GM19025 (cell line): Measurements from ENCODE around the gene USP17L21.
"Not testable (repeated sequence)": the region's sequence is repeated elsewhere in the genome, so short reads cannot be mapped to it uniquely, and the experiment has no call there.

Source experiments
- ATAC-seq: cut with Tn5 transposase; IDR thresholded peaks from one replicate; pipeline ENCODE4 v1.9.1; 2021; ENCODE audit warnings: mild to moderate bottlenecking, low read depth, moderate library complexity; ENCODE audit not compliant: unreplicated experiment

Gene USP17L21, protein sequence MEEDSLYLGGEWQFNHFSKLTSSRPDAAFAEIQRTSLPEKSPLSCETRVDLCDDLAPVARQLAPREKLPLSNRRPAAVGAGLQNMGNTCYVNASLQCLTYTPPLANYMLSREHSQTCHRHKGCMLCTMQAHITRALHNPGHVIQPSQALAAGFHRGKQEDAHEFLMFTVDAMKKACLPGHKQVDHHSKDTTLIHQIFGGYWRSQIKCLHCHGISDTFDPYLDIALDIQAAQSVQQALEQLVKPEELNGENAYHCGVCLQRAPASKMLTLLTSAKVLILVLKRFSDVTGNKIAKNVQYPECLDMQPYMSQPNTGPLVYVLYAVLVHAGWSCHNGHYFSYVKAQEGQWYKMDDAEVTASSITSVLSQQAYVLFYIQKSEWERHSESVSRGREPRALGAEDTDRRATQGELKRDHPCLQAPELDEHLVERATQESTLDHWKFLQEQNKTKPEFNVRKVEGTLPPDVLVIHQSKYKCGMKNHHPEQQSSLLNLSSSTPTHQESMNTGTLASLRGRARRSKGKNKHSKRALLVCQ

DNA sequence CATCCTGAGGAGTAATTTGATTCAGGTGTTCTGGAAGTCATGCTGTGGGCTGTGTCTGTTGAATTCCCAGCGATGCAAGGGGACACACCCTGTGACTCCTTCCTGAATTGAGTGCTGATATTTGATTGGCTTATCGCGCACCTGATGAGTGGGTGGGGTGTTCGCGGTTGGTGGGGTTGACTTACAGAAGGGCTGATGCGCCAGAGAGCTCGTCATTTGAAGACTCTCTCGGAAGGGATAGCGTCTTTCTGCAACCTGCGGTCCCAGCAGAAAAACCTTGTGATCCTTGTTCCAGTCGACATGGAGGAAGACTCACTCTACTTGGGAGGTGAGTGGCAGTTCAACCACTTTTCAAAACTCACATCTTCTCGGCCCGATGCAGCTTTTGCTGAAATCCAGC is at the start of gene USP17L21:
Gene USP17L21, plus strand, starts transcription at position 301 of the 400 bp plus-strand sequence. Its CDS starts 0 bp downstream, at position 301.
- ATAC-seq, result not testable (repeated sequence)

DNA sequence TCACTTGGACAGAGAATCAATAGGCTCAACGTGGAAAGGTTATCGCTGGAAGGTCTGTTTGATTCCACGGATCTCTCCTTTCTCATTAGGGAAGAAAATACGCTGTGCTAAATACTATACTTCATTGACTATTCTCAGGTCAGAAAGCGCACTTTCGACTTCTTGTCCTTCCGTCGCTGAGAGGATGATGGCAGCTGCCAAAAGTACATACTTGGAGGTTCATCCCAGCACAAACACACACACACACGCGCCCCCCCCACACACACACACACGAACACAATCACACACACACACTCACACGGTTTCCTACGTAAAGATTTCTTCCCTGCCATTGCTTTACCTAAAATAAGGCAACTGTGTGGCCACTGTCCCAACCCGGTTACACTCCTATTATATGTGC is 48.0 kb upstream of the USP17L21 start:
- ATAC-seq, result not testable (repeated sequence)

DNA sequence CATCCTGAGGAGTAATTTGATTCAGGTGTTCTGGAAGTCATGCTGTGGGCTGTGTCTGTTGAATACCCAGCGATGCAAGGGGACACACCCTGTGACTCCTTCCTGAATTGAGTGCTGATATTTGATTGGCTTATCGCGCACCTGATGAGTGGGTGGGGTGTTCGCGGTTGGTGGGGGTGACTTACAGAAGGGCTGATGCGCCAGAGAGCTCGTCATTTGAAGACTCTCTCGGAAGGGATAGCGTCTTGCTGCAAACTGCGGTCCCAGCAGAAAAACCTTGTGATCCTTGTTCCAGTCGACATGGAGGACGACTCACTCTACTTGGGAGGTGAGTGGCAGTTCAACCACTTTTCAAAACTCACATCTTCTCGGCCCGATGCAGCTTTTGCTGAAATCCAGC is 47.6 kb upstream of the USP17L21 start, which contains the start of gene USP17L11:
Gene USP17L11, plus strand, starts transcription at position 301 of the 400 bp plus-strand sequence. Its CDS starts 0 bp downstream, at position 301.
- not testable (repeated sequence) for ATAC-seq

DNA sequence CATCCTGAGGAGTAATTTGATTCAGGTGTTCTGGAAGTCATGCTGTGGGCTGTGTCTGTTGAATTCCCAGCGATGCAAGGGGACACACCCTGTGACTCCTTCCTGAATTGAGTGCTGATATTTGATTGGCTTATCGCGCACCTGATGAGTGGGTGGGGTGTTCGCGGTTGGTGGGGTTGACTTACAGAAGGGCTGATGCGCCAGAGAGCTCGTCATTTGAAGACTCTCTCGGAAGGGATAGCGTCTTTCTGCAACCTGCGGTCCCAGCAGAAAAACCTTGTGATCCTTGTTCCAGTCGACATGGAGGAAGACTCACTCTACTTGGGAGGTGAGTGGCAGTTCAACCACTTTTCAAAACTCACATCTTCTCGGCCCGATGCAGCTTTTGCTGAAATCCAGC is 42.8 kb upstream of the USP17L21 start, which contains the start of gene USP17L12:
Gene USP17L12, plus strand, starts transcription at position 301 of the 400 bp plus-strand sequence. Its CDS starts 0 bp downstream, at position 301.
- not testable (repeated sequence) for ATAC-seq

DNA sequence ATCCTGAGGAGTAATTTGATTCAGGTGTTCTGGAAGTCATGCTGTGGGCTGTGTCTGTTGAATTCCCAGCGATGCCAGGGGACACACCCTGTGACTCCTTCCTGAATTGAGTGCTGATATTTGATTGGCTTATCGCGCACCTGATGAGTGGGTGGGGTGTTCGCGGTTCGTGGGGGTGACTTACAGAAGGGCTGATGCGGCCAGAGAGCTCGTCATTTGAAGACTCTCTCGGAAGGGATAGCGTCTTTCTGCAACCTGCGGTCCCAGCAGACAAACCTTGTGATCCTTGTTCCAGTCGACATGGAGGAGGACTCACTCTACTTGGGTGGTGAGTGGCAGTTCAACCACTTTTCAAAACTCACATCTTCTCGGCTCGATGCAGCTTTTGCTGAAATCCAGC is 38.1 kb upstream of the USP17L21 start, which contains the start of gene USP17L13:
Gene USP17L13, plus strand, starts transcription at position 301 of the 400 bp plus-strand sequence. Its CDS starts 0 bp downstream, at position 301.
- ATAC-seq, result not testable (repeated sequence)

DNA sequence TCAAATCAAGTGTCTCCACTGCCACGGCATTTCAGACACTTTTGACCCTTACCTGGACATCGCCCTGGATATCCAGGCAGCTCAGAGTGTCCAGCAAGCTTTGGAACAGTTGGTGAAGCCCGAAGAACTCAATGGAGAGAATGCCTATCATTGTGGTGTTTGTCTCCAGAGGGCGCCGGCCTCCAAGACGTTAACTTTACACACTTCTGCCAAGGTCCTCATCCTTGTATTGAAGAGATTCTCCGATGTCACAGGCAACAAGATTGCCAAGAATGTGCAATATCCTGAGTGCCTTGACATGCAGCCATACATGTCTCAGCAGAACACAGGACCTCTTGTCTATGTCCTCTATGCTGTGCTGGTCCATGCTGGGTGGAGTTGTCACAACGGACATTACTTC is 32.4 kb upstream of the USP17L21 start:
- not testable (repeated sequence) for ATAC-seq

DNA sequence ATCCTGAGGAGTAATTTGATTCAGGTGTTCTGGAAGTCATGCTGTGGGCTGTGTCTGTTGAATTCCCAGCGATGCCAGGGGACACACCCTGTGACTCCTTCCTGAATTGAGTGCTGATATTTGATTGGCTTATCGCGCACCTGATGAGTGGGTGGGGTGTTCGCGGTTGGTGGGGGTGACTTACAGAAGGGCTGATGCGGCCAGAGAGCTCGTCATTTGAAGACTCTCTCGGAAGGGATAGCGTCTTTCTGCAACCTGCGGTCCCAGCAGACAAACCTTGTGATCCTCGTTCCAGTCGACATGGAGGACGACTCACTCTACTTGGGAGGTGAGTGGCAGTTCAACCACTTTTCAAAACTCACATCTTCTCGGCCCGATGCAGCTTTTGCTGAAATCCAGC is 28.6 kb upstream of the USP17L21 start, which contains the start of gene USP17L15:
Gene USP17L15, plus strand, starts transcription at position 301 of the 400 bp plus-strand sequence. Its CDS starts 0 bp downstream, at position 301.
- ATAC-seq, result not testable (repeated sequence)

DNA sequence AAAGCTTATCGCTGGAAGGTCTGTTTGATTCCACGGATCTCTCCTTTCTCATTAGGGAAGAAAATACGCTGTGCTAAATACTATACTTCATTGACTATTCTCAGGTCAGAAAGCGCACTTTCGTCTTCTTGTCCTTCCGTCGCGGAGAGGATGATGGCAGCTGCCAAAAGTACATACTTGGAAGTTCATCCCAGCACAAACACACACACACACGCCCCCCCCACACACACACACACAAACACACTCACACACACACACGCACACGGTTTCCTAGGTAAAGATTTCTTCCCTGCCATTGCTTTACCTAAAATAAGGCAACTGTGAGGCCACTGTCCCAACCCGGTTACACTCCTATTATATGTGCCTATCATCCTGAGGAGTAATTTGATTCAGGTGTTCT is 24.2 kb upstream of the USP17L21 start:
- not testable (repeated sequence) for ATAC-seq

DNA sequence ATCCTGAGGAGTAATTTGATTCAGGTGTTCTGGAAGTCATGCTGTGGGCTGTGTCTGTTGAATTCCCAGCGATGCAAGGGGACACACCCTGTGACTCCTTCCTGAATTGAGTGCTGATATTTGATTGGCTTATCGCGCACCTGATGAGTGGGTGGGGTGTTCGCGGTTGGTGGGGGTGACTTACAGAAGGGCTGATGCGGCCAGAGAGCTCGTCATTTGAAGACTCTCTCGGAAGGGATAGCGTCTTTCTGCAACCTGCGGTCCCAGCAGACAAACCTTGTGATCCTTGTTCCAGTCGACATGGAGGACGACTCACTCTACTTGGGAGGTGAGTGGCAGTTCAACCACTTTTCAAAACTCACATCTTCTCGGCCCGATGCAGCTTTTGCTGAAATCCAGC is 19.1 kb upstream of the USP17L21 start, which contains the start of gene USP17L17:
Gene USP17L17, plus strand, starts transcription at position 301 of the 400 bp plus-strand sequence. Its CDS starts 0 bp downstream, at position 301.
- ATAC-seq, result not testable (repeated sequence)

DNA sequence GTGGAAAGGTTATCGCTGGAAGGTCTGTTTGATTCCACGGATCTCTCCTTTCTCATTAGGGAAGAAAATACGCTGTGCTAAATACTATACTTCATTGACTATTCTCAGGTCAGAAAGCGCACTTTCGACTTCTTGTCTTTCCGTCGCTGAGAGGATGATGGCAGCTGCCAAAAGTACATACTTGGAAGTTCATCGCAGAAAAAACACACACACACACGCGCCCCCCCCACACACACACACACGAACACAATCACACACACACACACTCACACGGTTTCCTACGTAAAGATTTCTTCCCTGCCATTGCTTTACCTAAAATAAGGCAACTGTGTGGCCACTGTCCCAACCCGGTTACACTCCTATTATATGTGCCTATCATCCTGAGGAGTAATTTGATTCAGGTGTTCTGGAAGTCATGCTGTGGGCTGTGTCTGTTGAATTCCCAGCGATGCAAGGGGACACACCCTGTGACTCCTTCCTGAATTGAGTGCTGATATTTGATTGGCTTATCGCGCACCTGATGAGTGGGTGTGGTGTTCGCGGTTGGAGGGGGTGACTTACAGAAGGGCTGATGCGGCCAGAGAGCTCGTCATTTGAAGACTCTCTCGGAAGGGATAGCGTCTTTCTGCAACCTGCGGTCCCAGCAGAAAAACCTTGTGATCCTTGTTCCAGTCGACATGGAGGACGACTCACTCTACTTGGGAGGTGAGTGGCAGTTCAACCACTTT is 14.6 kb upstream of the USP17L21 start, which contains the start of gene USP17L18:
Gene USP17L18, plus strand, starts transcription at position 678 of the 728 bp plus-strand sequence. Its CDS starts 0 bp downstream, at position 678.
- not testable (repeated sequence) for ATAC-seq

DNA sequence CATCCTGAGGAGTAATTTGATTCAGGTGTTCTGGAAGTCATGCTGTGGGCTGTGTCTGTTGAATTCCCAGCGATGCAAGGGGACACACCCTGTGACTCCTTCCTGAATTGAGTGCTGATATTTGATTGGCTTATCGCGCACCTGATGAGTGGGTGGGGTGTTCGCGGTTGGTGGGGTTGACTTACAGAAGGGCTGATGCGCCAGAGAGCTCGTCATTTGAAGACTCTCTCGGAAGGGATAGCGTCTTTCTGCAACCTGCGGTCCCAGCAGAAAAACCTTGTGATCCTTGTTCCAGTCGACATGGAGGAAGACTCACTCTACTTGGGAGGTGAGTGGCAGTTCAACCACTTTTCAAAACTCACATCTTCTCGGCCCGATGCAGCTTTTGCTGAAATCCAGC is 9.6 kb upstream of the USP17L21 start, which contains the start of gene USP17L19:
Gene USP17L19, plus strand, starts transcription at position 301 of the 400 bp plus-strand sequence. Its CDS starts 0 bp downstream, at position 301.
- not testable (repeated sequence) for ATAC-seq

DNA sequence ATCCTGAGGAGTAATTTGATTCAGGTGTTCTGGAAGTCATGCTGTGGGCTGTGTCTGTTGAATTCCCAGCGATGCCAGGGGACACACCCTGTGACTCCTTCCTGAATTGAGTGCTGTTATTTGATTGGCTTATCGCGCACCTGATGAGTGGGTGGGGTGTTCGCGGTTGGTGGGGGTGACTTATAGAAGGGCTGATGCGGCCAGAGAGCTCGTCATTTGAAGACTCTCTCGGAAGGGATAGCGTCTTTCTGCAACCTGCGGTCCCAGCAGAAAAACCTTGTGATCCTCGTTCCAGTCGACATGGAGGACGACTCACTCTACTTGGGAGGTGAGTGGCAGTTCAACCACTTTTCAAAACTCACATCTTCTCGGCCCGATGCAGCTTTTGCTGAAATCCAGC is 4.8 kb upstream of the USP17L21 start, which contains the start of gene USP17L20:
Gene USP17L20, plus strand, starts transcription at position 301 of the 400 bp plus-strand sequence. Its CDS starts 0 bp downstream, at position 301.
- ATAC-seq, result not testable (repeated sequence)

DNA sequence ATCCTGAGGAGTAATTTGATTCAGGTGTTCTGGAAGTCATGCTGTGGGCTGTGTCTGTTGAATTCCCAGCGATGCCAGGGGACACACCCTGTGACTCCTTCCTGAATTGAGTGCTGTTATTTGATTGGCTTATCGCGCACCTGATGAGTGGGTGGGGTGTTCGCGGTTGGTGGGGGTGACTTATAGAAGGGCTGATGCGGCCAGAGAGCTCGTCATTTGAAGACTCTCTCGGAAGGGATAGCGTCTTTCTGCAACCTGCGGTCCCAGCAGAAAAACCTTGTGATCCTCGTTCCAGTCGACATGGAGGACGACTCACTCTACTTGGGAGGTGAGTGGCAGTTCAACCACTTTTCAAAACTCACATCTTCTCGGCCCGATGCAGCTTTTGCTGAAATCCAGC is 4.6 kb downstream of the USP17L21 start, which contains the start of gene USP17L22:
Gene USP17L22, plus strand, starts transcription at position 301 of the 400 bp plus-strand sequence. Its CDS starts 0 bp downstream, at position 301.
- ATAC-seq, result not testable (repeated sequence)

DNA sequence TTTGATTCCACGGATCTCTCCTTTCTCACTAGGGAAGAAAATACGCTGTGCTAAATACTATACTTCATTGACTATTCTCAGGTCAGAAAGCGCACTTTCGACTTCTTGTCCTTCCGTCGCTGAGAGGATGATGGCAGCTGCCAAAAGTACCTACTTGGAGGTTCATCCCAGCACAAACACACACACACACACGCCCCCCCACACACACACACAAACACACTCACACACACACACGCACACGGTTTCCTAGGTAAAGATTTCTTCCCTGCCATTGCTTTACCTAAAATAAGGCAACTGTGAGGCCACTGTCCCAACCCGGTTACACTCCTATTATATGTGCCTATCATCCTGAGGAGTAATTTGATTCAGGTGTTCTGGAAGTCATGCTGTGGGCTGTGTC is 9.0 kb downstream of the USP17L21 start:
- ATAC-seq, result not testable (repeated sequence)
